ENCODE results near the gene LSM14B.
"Not testable (repeated sequence)": the region's sequence is repeated elsewhere in the genome, so short reads cannot be mapped to it uniquely, and the experiment has no call there.

LSM14B gene

GRCh38 chr20:62121776-62122653, at the start of gene LSM14B:
Gene LSM14B, plus strand, starts transcription at chr20:62122475. Its CDS starts 192 bp downstream, at chr20:62122667.
- Histone ChIP-seq H3K27me3 (replicated peaks; ENCODE audit: control insufficient read depth, insufficient read depth, low read length) (peaks cover 26% of the 10 kb centered on the region), H3K9ac (ENCODE audit: low read length) (peak within 1 kb of the TSS; percentile 87), H3K36me3 (ENCODE audit: control insufficient read depth, insufficient read depth, low read length, severe bottlenecking) (peaks cover 20% of the 10 kb centered on the region), H3K9me3 (ENCODE audit: control insufficient read depth, low read length) (no peaks in the 10 kb centered on the region), H3K4me3 (ENCODE audit: low read length) (peak within 1 kb of the TSS; percentile 90), H3K4me1 (ENCODE audit: control insufficient read depth, insufficient read depth, low read length) (peaks cover 13% of the 10 kb centered on the region)
- peak; percentile 99 for DNase-seq (ENCODE audit: low read depth)

GRCh38 chr20:62073323-62073722, 49.0 kb upstream of the LSM14B start:
- Histone ChIP-seq H3K4me1 (ENCODE audit: control insufficient read depth, insufficient read depth, low read length) (peaks cover 11% of the 10 kb centered on the region), H3K4me3 (ENCODE audit: low read length) (peak overlapping the region; percentile 13), H3K9ac (ENCODE audit: low read length) (no peak overlapping the region), H3K9me3 (ENCODE audit: control insufficient read depth, low read length) (peaks cover 36% of the 10 kb centered on the region), H3K27me3 (replicated peaks; ENCODE audit: control insufficient read depth, insufficient read depth, low read length) (no peaks in the 10 kb centered on the region), H3K36me3 (ENCODE audit: control insufficient read depth, insufficient read depth, low read length, severe bottlenecking) (no peaks in the 10 kb centered on the region)
- DNase-seq (ENCODE audit: low read depth) = no peak

- H3K36me3 ChIP-seq (ENCODE audit: control insufficient read depth, insufficient read depth, low read length, severe bottlenecking) = no peaks in the 10 kb centered on the region
- no peak for DNase-seq (ENCODE audit: low read depth)
- peaks cover 34% of the 10 kb centered on the region for H3K9me3 ChIP-seq (ENCODE audit: control insufficient read depth, low read length)
- no peaks in the 10 kb centered on the region for H3K4me1 ChIP-seq (ENCODE audit: control insufficient read depth, insufficient read depth, low read length)
- H3K9ac ChIP-seq (ENCODE audit: low read length) = no peak overlapping the region
- H3K4me3 ChIP-seq (ENCODE audit: low read length) = no peak overlapping the region
- peaks cover 3% of the 10 kb centered on the region for H3K27me3 ChIP-seq (replicated peaks; ENCODE audit: control insufficient read depth, insufficient read depth, low read length)
Observed at GRCh38 chr20:62079166-62079565, 43.1 kb upstream of the LSM14B start.

- no peak overlapping the region for H3K9ac ChIP-seq (ENCODE audit: low read length)
- H3K9me3 ChIP-seq (ENCODE audit: control insufficient read depth, low read length) = peaks cover 26% of the 10 kb centered on the region
- H3K27me3 ChIP-seq (replicated peaks; ENCODE audit: control insufficient read depth, insufficient read depth, low read length) = peaks cover 3% of the 10 kb centered on the region
- no peaks in the 10 kb centered on the region for H3K36me3 ChIP-seq (ENCODE audit: control insufficient read depth, insufficient read depth, low read length, severe bottlenecking)
- DNase-seq (ENCODE audit: low read depth) = no peak
- no peak overlapping the region for H3K4me3 ChIP-seq (ENCODE audit: low read length)
- H3K4me1 ChIP-seq (ENCODE audit: control insufficient read depth, insufficient read depth, low read length) = no peaks in the 10 kb centered on the region
Observed at GRCh38 chr20:62080249-62080990, 41.9 kb upstream of the LSM14B start.

- Histone ChIP-seq H3K4me1 (ENCODE audit: control insufficient read depth, insufficient read depth, low read length) (no peaks in the 10 kb centered on the region), H3K9me3 (ENCODE audit: control insufficient read depth, low read length) (peaks cover 13% of the 10 kb centered on the region), H3K9ac (ENCODE audit: low read length) (no peak overlapping the region), H3K36me3 (ENCODE audit: control insufficient read depth, insufficient read depth, low read length, severe bottlenecking) (no peaks in the 10 kb centered on the region), H3K27me3 (replicated peaks; ENCODE audit: control insufficient read depth, insufficient read depth, low read length) (peaks cover 14% of the 10 kb centered on the region), H3K4me3 (ENCODE audit: low read length) (no peak overlapping the region)
- no peak for DNase-seq (ENCODE audit: low read depth)
Observed at GRCh38 chr20:62083312-62083711, 39.0 kb upstream of the LSM14B start.

- not testable (repeated sequence) for H3K36me3 ChIP-seq (ENCODE audit: control insufficient read depth, insufficient read depth, low read length, severe bottlenecking); H3K9ac ChIP-seq (ENCODE audit: low read length); H3K4me1 ChIP-seq (ENCODE audit: control insufficient read depth, insufficient read depth, low read length); H3K9me3 ChIP-seq (ENCODE audit: control insufficient read depth, low read length); H3K4me3 ChIP-seq (ENCODE audit: low read length); DNase-seq (ENCODE audit: low read depth)
- H3K27me3 ChIP-seq (replicated peaks; ENCODE audit: control insufficient read depth, insufficient read depth, low read length) = peaks cover 14% of the 10 kb centered on the region
Observed at GRCh38 chr20:62084224-62084623, 38.1 kb upstream of the LSM14B start.

GRCh38 chr20:62085206-62085605, 37.1 kb upstream of the LSM14B start:
- Histone ChIP-seq H3K27me3 (replicated peaks; ENCODE audit: control insufficient read depth, insufficient read depth, low read length) (peaks cover 14% of the 10 kb centered on the region), H3K9me3 (ENCODE audit: control insufficient read depth, low read length) (peaks cover 5% of the 10 kb centered on the region), H3K9ac (ENCODE audit: low read length) (no peak overlapping the region), H3K4me1 (ENCODE audit: control insufficient read depth, insufficient read depth, low read length) (no peaks in the 10 kb centered on the region), H3K4me3 (ENCODE audit: low read length) (no peak overlapping the region), H3K36me3 (ENCODE audit: control insufficient read depth, insufficient read depth, low read length, severe bottlenecking) (no peaks in the 10 kb centered on the region)
- DNase-seq (ENCODE audit: low read depth) = no peak

GRCh38 chr20:62087227-62087626, 35.0 kb upstream of the LSM14B start:
- H3K9me3 ChIP-seq (ENCODE audit: control insufficient read depth, low read length) = no peaks in the 10 kb centered on the region
- H3K9ac ChIP-seq (ENCODE audit: low read length) = no peak overlapping the region
- H3K4me3 ChIP-seq (ENCODE audit: low read length) = no peak overlapping the region
- H3K4me1 ChIP-seq (ENCODE audit: control insufficient read depth, insufficient read depth, low read length) = no peaks in the 10 kb centered on the region
- no peaks in the 10 kb centered on the region for H3K36me3 ChIP-seq (ENCODE audit: control insufficient read depth, insufficient read depth, low read length, severe bottlenecking)
- H3K27me3 ChIP-seq (replicated peaks; ENCODE audit: control insufficient read depth, insufficient read depth, low read length) = peaks cover 16% of the 10 kb centered on the region
- DNase-seq (ENCODE audit: low read depth) = no peak

GRCh38 chr20:62087632-62088031, 34.6 kb upstream of the LSM14B start:
- no peak overlapping the region for H3K9ac ChIP-seq (ENCODE audit: low read length)
- H3K4me1 ChIP-seq (ENCODE audit: control insufficient read depth, insufficient read depth, low read length) = no peaks in the 10 kb centered on the region
- peaks cover 13% of the 10 kb centered on the region for H3K27me3 ChIP-seq (replicated peaks; ENCODE audit: control insufficient read depth, insufficient read depth, low read length)
- H3K9me3 ChIP-seq (ENCODE audit: control insufficient read depth, low read length) = no peaks in the 10 kb centered on the region
- H3K36me3 ChIP-seq (ENCODE audit: control insufficient read depth, insufficient read depth, low read length, severe bottlenecking) = no peaks in the 10 kb centered on the region
- DNase-seq (ENCODE audit: low read depth) = no peak
- H3K4me3 ChIP-seq (ENCODE audit: low read length) = no peak overlapping the region

GRCh38 chr20:62088258-62089127, 33.8 kb upstream of the LSM14B start:
- H3K4me3 ChIP-seq (ENCODE audit: low read length) = no peak overlapping the region
- no peaks in the 10 kb centered on the region for H3K4me1 ChIP-seq (ENCODE audit: control insufficient read depth, insufficient read depth, low read length)
- no peaks in the 10 kb centered on the region for H3K36me3 ChIP-seq (ENCODE audit: control insufficient read depth, insufficient read depth, low read length, severe bottlenecking)
- peak; percentile 77 for DNase-seq (ENCODE audit: low read depth)
- H3K9me3 ChIP-seq (ENCODE audit: control insufficient read depth, low read length) = no peaks in the 10 kb centered on the region
- H3K27me3 ChIP-seq (replicated peaks; ENCODE audit: control insufficient read depth, insufficient read depth, low read length) = peaks cover 13% of the 10 kb centered on the region
- H3K9ac ChIP-seq (ENCODE audit: low read length) = no peak overlapping the region

GRCh38 chr20:62089393-62089792, 32.9 kb upstream of the LSM14B start:
- H3K4me1 ChIP-seq (ENCODE audit: control insufficient read depth, insufficient read depth, low read length) = no peaks in the 10 kb centered on the region
- no peak for DNase-seq (ENCODE audit: low read depth)
- no peaks in the 10 kb centered on the region for H3K9me3 ChIP-seq (ENCODE audit: control insufficient read depth, low read length)
- H3K36me3 ChIP-seq (ENCODE audit: control insufficient read depth, insufficient read depth, low read length, severe bottlenecking) = no peaks in the 10 kb centered on the region
- H3K27me3 ChIP-seq (replicated peaks; ENCODE audit: control insufficient read depth, insufficient read depth, low read length) = peaks cover 13% of the 10 kb centered on the region
- no peak overlapping the region for H3K9ac ChIP-seq (ENCODE audit: low read length)
- H3K4me3 ChIP-seq (ENCODE audit: low read length) = no peak overlapping the region

All from adipocyte (in vitro differentiated cells).